Naive thymus-derived CD4-positive, alpha-beta T cell (primary cell): ENCODE measurements around the gene CHN2. TPM values are rescaled to one million over a fixed set of nuclear protein-coding genes. Genes with fewer than 3 reads are reported as not detected.

Experiments
- ATAC-seq: fragments of 150-1000 bp; cut with Tn5 transposase; 2 replicates; pipeline ENCODE4 v1.10.0; 2021; ENCODE audit warnings: mild to moderate bottlenecking, moderate library complexity
- CTCF ChIA-PET: fragments of 350-600 bp; sonication (Branson Sonifier 250); formaldehyde crosslinking; loops from one replicate; lab custom pipeline; 2021; ENCODE audit warnings: antibody characterized with exemption; lab: Charles Lee
- POLR2A ChIA-PET: fragments of 350-600 bp; sonication (Branson Sonifier 250); formaldehyde crosslinking; loops from one replicate; lab custom pipeline; 2021; ENCODE audit warnings: antibody characterized with exemption, inconsistent platforms; lab: Charles Lee
- DNase-seq, 9 donors: peaks; one replicate each; pipeline versions ENCODE4 v3.0.0 to v3.0.0-alpha.2; 2020 to 2022; ENCODE audit warnings: mixed read lengths in 1 of 9
- H3K27ac ChIP-seq: one replicate; pipeline ENCODE4 v1.7.0; 2013; ENCODE audit warnings: mild to moderate bottlenecking, low read depth, low read length, moderate library complexity
- H3K27me3 ChIP-seq, 2 donors: one replicate each; pipeline ENCODE4 v1.7.0; 2013; ENCODE audit warnings: low read length in 2 of 2, mild to moderate bottlenecking in 2 of 2, moderate library complexity in 2 of 2; ENCODE audit not compliant: control insufficient read depth in 2 of 2, insufficient read depth in 2 of 2
- H3K36me3 ChIP-seq, 3 experiments: 1 replicate in 2 of 3; 2 replicates in 1 of 3; pipeline ENCODE4 v1.7.0; 2013; ENCODE audit warnings: low read length in 3 of 3, mild to moderate bottlenecking in 3 of 3, moderate library complexity in 1 of 3; ENCODE audit not compliant: insufficient read depth in 3 of 3, control insufficient read depth in 2 of 3
- H3K4me1 ChIP-seq, 2 donors: one replicate each; pipeline ENCODE4 v1.7.0; 2013; ENCODE audit warnings: low read length in 2 of 2, mild to moderate bottlenecking in 2 of 2, moderate library complexity in 1 of 2; ENCODE audit not compliant: control insufficient read depth in 2 of 2, insufficient read depth in 2 of 2
- H3K4me3 ChIP-seq: 2 replicates; pipeline ENCODE4 v1.7.0; 2013; ENCODE audit warnings: mild to moderate bottlenecking, low read length
- H3K9me3 ChIP-seq, 3 experiments: 1 replicate in 2 of 3; 2 replicates in 1 of 3; pipeline ENCODE4 v1.7.0; 2013; ENCODE audit warnings: low read length in 3 of 3; ENCODE audit not compliant: control insufficient read depth in 2 of 3
- H3K27ac Mint-ChIP-seq, 9 donors: one replicate each; pipeline ENCODE4 v1.8.0; 2020 to 2022; ENCODE audit warnings: mixed read lengths in 9 of 9, mild to moderate bottlenecking in 8 of 9, moderate library complexity in 5 of 9, inconsistent platforms in 2 of 9
- H3K27me3 Mint-ChIP-seq, 5 donors: one replicate each; pipeline ENCODE4 v1.8.0; 2021 to 2022; ENCODE audit warnings: mixed read lengths in 5 of 5, mild to moderate bottlenecking in 1 of 5
- H3K36me3 Mint-ChIP-seq, 5 donors: one replicate each; pipeline ENCODE4 v1.8.0; 2020 to 2022; ENCODE audit warnings: mixed read lengths in 5 of 5, mild to moderate bottlenecking in 3 of 5, inconsistent platforms in 1 of 5
- H3K4me1 Mint-ChIP-seq, 7 donors: one replicate each; pipeline ENCODE4 v1.8.0; 2020 to 2022; ENCODE audit warnings: mixed read lengths in 7 of 7, mild to moderate bottlenecking in 3 of 7, inconsistent platforms in 1 of 7
- H3K4me3 Mint-ChIP-seq, 10 donors: one replicate each; pipeline ENCODE4 v1.8.0; 2020 to 2022; ENCODE audit warnings: mild to moderate bottlenecking in 10 of 10, mixed read lengths in 10 of 10, moderate library complexity in 6 of 10, inconsistent platforms in 2 of 10
- H3K9me3 Mint-ChIP-seq, 11 donors: one replicate each; pipeline ENCODE4 v1.8.0; 2020 to 2022; ENCODE audit warnings: mixed read lengths in 11 of 11, mild to moderate bottlenecking in 4 of 11, inconsistent platforms in 1 of 11, moderate library complexity in 1 of 11
- intact Hi-C, 2 donors: fragments of 100-400 bp; cut with micrococcal nuclease; formaldehyde crosslinking; loops; one replicate each; pipeline ENCODE4 v1.15.1; 2023
- polyA plus RNA-seq, 2 donors: library from polyadenylated mRNA; unstranded; fragments of 300-500 nt; fragmentation: Illumina TruSeq; gene quantifications; one replicate each; pipeline ENCODE4 v1.2.3, GENCODE V29; 2021
- total RNA-seq, 6 experiments: library from RNA in 5 of 6; stranded (reverse) in 5 of 6; gene quantifications; 1 replicate in 5 of 6; 2 replicates in 1 of 6; pipeline ENCODE4 v1.2.3 and lab custom pipeline; 2021 to 2026

The CHN2 gene
- total and polyA plus RNA-seq, 7 experiments from 2014 or later: 0.34 to 28.1 (median 0.98) TPM

- Mint-ChIP-seq H3K4me1 (peaks cover 0 to 1% (median 0%) of the 10 kb centered on the region in 7 donors), H3K27me3 (peaks cover 0 to 26% (median 0%) of the 10 kb centered on the region in 5 donors), H3K4me3 (no peak overlapping the region), H3K27ac (no peak overlapping the region), H3K36me3 (no peaks in the 10 kb centered on the region), H3K9me3 (peaks cover 0 to 1% (median 0%) of the 10 kb centered on the region in 11 donors)
- no peaks in the 10 kb centered on the region for H3K27me3 ChIP-seq
- DNase-seq (no peak), ATAC-seq (no peak)
- no peaks in the 10 kb centered on the region for H3K36me3 ChIP-seq
- ChIA-PET CTCF (no interaction called here), POLR2A (no interaction called here)
- H3K27ac ChIP-seq: no peak overlapping the region
- no peak overlapping the region for H3K4me3 ChIP-seq
- H3K4me1 ChIP-seq: no peaks in the 10 kb centered on the region
- intact Hi-C loops: no loop called here
- H3K9me3 ChIP-seq: no peaks in the 10 kb centered on the region
These were observed 105.5 kb downstream of the CHN2 start for GRCh38 chr7:29300026-29300480.

GRCh38 chr7:29300649-29301048 lies 106.1 kb downstream of the CHN2 start:
- peaks cover 0 to 1% (median 0%) of the 10 kb centered on the region in 7 donors for H3K4me1 Mint-ChIP-seq
- Histone ChIP-seq H3K4me3 (no peak overlapping the region), H3K4me1 (no peaks in the 10 kb centered on the region), H3K27me3 (no peaks in the 10 kb centered on the region), H3K36me3 (no peaks in the 10 kb centered on the region), H3K27ac (no peak overlapping the region), H3K9me3 (no peaks in the 10 kb centered on the region)
- no peak overlapping the region for H3K27ac Mint-ChIP-seq
- no peak for ATAC-seq
- POLR2A ChIA-PET: no interaction called here
- H3K36me3 Mint-ChIP-seq: no peaks in the 10 kb centered on the region
- CTCF ChIA-PET: no interaction called here
- peaks cover 0 to 1% (median 0%) of the 10 kb centered on the region in 11 donors for H3K9me3 Mint-ChIP-seq
- intact Hi-C loops: no loop called here
- peaks cover 0 to 26% (median 0%) of the 10 kb centered on the region in 5 donors for H3K27me3 Mint-ChIP-seq
- no peak overlapping the region for H3K4me3 Mint-ChIP-seq
- DNase-seq: no peak

- Mint-ChIP-seq H3K4me3 (no peak overlapping the region), H3K36me3 (no peaks in the 10 kb centered on the region), H3K27ac (no peak overlapping the region), H3K4me1 (peaks cover 0 to 1% (median 0%) of the 10 kb centered on the region in 7 donors), H3K9me3 (peaks cover 0 to 5% (median 0%) of the 10 kb centered on the region in 11 donors), H3K27me3 (peaks cover 0 to 33% (median 0%) of the 10 kb centered on the region in 5 donors)
- H3K36me3 ChIP-seq: no peaks in the 10 kb centered on the region
- H3K9me3 ChIP-seq: no peaks in the 10 kb centered on the region
- ChIA-PET CTCF (no interaction called here), POLR2A (no interaction called here)
- no peaks in the 10 kb centered on the region for H3K27me3 ChIP-seq
- no peak overlapping the region for H3K27ac ChIP-seq
- intact Hi-C loops: no loop called here
- H3K4me1 ChIP-seq: no peaks in the 10 kb centered on the region
- DNase-seq: no peak
- no peak overlapping the region for H3K4me3 ChIP-seq
- ATAC-seq: no peak
These were observed 108.3 kb downstream of the CHN2 start for GRCh38 chr7:29302666-29303395.

- intact Hi-C loops: no loop called here
- Histone ChIP-seq H3K9me3 (no peaks in the 10 kb centered on the region), H3K27me3 (no peaks in the 10 kb centered on the region), H3K4me1 (no peaks in the 10 kb centered on the region), H3K36me3 (no peaks in the 10 kb centered on the region), H3K4me3 (no peak overlapping the region), H3K27ac (no peak overlapping the region)
- DNase-seq (no peak), ATAC-seq (no peak)
- CTCF ChIA-PET: no interaction called here
- no peak overlapping the region for H3K4me3 Mint-ChIP-seq
- POLR2A ChIA-PET: no interaction called here
- H3K27me3 Mint-ChIP-seq: peaks cover 0 to 26% (median 4%) of the 10 kb centered on the region in 5 donors
- no peak overlapping the region for H3K27ac Mint-ChIP-seq
- peaks cover 0 to 11% (median 2%) of the 10 kb centered on the region in 11 donors for H3K9me3 Mint-ChIP-seq
- peaks cover 0 to 1% (median 0%) of the 10 kb centered on the region in 7 donors for H3K4me1 Mint-ChIP-seq
- no peaks in the 10 kb centered on the region for H3K36me3 Mint-ChIP-seq
These were observed 110.2 kb downstream of the CHN2 start for GRCh38 chr7:29304756-29305155.

- Histone ChIP-seq H3K27ac (no peak overlapping the region), H3K4me1 (no peaks in the 10 kb centered on the region), H3K36me3 (no peaks in the 10 kb centered on the region), H3K27me3 (no peaks in the 10 kb centered on the region), H3K9me3 (no peaks in the 10 kb centered on the region), H3K4me3 (no peak overlapping the region)
- Mint-ChIP-seq H3K27ac (no peak overlapping the region), H3K36me3 (peaks cover 0 to 4% (median 0%) of the 10 kb centered on the region in 5 donors), H3K4me3 (no peak overlapping the region), H3K27me3 (peaks cover 0 to 23% (median 5%) of the 10 kb centered on the region in 5 donors), H3K9me3 (peaks cover 0 to 25% (median 5%) of the 10 kb centered on the region in 11 donors), H3K4me1 (peaks cover 0 to 1% (median 0%) of the 10 kb centered on the region in 7 donors)
- ATAC-seq (no peak), DNase-seq (no peak)
- ChIA-PET POLR2A (no interaction called here), CTCF (no interaction called here)
- intact Hi-C loops: no loop called here
These were observed 111.9 kb downstream of the CHN2 start for GRCh38 chr7:29306319-29306991.

GRCh38 chr7:29308424-29308823 lies 113.8 kb downstream of the CHN2 start:
- Histone ChIP-seq H3K36me3 (no peaks in the 10 kb centered on the region), H3K9me3 (no peaks in the 10 kb centered on the region), H3K27ac (no peak overlapping the region), H3K4me1 (no peaks in the 10 kb centered on the region), H3K27me3 (no peaks in the 10 kb centered on the region), H3K4me3 (no peak overlapping the region)
- Mint-ChIP-seq H3K36me3 (peaks cover 0 to 4% (median 0%) of the 10 kb centered on the region in 5 donors), H3K9me3 (peaks cover 0 to 26% (median 5%) of the 10 kb centered on the region in 11 donors), H3K27ac (no peak overlapping the region), H3K4me3 (no peak overlapping the region), H3K4me1 (no peaks in the 10 kb centered on the region), H3K27me3 (peaks cover 0 to 21% (median 5%) of the 10 kb centered on the region in 5 donors)
- ChIA-PET POLR2A (no interaction called here), CTCF (no interaction called here)
- intact Hi-C loops: no loop called here
- no peak for ATAC-seq
- no peak for DNase-seq
